Fibroblast of skin of abdomen (primary cell): Measurements from ENCODE around the gene THOC2.
A peak's percentile ranks its signal among the peaks of the same experiment; 100 is the strongest.
"Not testable (repeated sequence)": the region's sequence is repeated elsewhere in the genome, so short reads cannot be mapped to it uniquely, and the experiment has no call there.

Experiments used
- DNase-seq: peaks from one replicate; pipeline ENCODE4 v3.0.0-alpha.2; 2013

Gene THOC2

DNA sequence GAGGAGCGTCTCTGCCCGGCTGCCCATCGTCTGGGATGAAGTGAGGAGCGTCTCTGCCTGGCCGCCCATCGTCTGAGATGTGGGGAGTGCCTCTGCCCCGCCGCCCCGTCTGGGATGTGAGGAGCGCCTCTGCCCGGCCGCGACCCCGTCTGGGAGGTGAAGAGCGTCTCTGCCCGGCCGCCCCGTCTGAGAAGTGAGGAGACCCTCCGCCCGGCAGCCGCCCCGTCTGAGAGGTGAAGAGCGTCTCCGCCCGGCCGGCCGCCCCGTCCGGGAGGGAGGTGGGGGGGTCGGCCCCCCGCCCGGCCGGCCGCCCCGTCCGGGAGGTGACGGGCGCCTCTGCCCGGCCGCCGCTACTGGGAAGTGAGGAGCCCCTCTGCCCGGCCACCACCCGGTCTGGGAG lies 1.2 kb upstream of the THOC2 start:
- DNase-seq = not testable (repeated sequence)

DNA sequence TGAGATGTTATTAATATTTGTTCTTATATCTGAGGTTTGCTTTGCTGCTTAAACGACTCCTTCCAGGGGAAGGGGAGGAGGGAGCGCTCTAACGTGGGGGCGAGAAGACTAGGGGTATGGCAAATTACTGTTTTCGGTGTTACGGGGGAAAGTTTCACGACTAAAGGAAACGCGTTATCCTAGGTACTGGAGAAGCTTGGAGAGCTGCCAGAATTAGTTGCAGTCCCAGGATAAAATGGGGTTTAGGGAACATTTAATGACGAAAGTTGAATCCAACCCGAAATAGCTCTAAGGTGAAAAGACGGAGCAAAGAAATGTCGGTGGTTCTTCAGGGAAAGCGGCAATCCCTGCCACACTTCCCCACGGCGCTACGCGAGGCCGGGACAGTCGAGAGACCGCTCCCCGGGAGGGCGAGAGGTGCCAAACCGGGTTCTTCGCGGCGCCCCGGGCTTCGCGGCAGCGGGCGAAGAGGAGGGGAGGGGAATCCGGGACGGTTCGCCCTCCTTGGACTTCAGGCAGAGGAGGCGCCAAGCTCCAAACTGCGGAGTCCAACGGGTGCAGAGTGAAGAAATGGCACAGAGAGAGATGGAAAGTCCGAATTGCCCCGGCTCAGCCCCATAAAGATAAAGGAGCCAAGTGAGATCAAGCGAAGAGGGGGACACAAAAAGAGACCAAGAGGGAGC lies 724 bp downstream of the THOC2 start:
- DNase-seq = peak; percentile 9

DNA sequence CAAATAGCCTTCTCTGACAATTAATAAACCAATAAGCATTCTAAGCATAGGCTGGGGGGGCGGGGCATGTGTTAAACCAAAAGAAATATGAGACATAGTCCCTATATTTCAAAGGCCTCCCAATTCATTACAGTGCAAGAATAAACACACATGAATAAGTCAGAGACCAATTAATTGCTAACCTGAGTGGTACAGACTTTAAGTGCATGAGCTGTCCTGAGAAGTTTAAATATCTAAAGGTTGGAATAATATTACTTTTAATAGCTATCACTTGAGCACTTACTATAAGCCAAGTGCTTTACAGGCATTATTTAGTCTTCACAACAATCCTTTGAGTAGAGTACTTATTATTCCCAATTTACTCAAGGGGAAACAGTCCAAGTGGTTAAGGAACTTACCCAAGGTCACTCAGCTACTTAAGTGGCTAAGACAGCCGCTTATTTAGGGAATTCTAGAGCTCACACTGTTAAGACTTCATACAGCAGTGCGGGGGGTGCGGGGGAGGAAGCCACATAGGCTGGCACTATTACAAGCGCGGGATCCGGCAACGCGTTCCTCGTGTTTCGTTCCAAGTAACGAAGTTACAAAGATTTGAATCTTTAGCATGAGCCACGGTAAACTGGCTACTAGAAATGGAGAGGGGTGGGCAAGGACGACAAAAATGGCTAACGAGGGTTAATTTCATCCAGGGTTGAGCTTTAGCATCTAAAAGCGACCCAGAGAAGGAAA lies 1.4 kb downstream of the THOC2 start:
- no peak for DNase-seq

DNA sequence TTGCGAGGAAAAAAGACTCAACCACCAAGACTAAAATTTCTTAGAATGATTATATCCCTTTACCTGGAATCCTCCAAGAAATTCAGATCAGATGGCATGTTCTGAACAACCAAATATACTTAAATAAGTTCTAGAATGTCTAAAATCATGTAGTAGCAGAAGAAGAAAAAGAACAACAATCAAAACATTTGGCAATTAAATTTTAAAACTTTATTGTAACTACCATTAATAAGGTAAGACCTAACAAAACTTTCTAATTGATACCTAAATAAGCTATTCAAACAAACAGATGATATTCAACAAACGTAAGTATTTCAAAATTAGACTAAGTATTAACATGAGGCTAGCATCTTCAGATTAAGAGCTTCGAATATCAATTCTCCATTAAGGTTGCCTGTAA lies 4.3 kb downstream of the THOC2 start:
- no peak for DNase-seq

DNA sequence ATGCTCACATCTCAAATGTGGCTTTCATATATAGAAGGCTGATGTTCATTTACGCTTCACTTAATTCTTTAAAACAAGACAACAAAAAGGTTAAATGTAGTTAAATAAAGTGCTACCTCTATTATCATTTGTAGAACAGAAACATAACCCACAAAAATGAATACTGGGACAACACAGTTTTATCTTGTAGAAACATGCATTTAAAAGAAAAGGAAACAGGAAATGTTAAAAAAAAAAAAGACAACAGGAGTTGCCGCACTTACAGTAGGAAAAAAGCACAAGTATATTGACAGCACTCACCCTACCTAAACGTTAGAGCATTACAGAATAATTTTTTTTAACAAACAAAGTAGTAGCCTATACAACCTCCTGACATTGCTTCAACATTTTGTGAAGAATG lies 4.8 kb downstream of the THOC2 start:
- no peak for DNase-seq

DNA sequence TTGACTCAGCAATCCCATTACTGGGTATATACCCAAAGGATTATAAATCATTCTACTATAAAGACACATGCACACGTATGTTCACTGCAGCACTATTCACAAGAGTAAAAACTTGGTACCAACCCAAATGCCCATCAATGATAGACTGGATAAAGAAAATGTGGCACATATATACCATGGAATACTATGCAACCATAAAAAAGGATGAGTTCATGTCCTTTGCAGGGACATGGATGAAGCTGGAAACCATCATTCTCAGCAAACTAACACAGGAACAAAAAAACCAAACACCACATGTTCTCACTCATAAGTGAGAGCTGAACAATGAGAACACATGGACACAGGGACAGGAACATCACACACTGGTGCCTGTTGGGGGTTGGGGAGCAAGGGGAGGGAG lies 10.7 kb downstream of the THOC2 start:
- not testable (repeated sequence) for DNase-seq

DNA sequence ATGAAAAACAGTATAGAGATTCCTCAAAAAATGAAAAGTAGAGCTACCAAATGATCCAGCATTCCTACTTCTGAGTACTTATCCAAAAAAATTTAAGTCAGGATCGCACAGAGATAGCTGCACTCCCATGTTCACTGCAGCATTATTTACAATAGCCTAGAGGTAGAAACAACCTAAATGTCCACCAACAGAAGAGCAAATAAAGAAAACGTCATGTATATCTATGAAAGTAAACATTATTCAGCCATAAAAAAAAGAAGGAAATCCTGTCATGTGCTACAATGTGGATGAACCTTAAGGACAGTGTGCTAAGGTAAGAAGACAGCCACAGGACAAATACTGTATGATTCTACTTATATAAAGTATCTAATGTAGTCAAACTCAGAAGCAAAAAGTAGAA lies 12.4 kb downstream of the THOC2 start:
- DNase-seq = no peak

DNA sequence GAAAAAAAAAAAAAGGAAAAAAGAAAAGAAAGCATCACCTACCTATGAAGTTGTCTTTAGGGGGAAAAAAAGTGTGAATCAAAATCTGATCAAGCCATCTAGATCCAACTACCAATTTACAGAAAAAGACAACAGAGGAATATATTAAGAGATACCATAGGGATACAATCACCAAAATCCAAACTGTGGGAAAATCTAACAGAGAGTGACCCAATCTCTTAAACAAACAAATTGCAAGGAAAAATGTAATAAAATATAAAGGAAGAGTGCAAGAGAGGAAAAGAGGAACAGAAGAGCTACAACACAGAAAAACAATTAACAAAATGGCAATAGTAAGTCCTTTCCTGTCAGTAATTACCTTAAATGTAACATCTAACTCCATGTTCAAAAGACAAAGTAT lies 19.0 kb downstream of the THOC2 start:
- DNase-seq = no peak

DNA sequence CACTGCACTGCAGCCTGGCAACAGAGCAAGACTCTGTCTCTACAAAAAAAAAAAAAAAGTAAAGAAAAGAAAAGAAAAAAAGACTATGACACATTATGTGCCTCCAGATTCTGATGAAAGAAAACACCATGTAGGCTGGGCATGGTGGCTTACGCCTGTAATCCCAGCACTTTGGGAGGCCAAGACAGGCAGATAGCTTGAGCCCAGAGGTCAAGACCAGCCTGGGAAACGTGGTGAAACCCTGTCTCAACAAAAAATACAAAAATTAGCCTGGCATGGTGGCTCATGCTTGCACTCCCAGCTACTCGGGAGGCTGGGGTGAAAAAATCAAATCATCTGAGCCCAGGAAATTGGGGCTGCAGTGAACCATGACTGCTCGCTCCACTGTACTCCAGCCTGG lies 19.4 kb downstream of the THOC2 start:
- no peak for DNase-seq

DNA sequence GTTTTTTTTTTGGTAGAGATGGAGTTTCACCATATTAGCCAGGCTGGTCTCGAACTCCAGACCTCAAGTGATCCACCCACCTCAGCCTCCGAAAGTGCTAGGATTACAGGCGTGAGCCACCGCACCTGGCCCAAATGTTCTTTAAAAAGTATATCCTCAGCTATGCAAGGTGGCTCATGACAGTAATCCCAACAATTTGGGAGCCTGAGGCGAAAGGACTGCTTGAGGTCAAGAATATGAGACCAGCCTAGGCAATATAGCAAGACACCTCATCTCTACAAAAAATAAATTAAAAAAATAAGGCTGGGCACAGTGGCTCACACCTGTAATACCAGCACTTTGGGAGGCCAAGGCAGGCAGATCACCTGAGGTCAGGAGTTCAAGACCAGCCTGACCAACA lies 21.7 kb downstream of the THOC2 start:
- DNase-seq = not testable (repeated sequence)

DNA sequence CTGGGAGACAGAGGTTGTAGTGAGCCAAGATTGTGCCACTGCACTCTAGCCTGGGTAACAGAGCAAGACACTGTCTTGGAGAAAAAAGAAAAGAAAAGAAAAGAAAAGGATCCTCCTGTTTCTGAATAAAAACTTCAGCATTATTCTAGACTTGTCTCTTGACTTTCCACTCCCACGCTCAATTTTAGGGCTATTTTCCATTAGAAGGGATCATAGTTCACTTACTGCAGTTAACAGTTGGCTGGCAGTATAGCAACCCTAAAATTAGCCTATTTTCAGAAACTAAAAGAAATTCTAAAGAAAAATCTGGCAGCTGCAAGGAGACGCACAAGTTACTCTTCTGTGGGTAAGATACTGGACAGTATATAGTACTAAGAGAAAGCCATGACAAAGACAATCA lies 28.1 kb downstream of the THOC2 start:
- DNase-seq = no peak

DNA sequence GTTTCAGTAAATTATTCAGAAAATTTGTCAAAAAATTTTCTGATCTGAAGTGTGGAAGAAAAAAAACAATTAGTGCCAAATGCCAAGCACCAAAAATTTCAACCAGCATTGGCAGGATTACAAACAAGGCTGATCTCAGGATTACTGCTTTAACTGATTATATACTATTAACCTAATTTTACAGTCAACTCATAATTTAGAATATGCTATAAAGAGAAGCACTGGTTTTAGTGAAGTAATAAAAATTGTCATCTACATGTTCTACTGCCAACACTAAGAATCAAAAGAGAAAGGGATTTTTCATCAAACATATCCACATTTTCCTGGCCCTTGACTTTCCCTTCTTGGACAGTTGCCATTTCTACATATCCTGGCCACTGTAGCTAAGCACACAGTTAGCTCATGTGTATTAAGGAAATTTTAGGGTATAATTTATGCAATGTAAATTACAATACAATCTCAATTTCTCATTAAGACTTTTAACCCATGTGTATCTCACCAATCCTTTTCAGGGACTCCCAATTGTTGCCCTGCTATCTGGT lies 33.8 kb downstream of the THOC2 start:
- peak; percentile 0 for DNase-seq

DNA sequence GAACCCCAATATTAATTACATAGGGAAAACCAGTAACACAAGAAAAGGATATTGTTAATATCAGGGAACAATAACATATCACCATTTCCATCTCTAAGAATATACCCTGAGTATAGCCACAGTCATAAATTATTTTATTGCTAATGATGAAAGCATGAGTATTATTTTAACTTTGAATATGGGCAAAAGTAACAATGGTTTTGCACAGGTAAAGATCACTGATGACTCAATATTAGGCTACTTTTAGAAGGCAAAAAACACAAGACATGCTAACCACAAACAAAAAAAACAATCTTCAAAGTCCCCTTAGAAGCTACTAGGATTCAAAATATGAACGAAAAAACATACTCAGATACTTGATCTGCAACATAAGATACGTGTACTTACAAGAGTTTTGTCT lies 36.5 kb downstream of the THOC2 start:
- no peak for DNase-seq

DNA sequence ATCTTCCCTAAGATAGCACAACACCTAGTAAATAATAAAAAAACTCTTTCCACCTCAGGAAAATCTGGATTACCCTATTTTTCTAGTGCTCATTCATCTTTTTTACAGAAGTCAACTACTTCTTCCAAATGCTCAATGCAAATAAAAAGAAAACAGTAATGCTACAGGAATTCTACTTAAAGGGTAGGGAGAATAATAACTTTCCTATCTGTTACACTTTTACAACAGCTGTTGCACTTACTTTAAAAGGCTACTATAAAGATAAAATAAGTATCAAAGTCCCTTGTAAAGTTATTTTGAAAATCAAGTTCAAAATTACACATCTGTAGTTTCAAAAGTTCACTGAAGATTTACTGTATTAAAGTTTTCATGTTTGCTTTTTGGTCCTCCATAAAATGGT lies 37.6 kb downstream of the THOC2 start:
- no peak for DNase-seq

DNA sequence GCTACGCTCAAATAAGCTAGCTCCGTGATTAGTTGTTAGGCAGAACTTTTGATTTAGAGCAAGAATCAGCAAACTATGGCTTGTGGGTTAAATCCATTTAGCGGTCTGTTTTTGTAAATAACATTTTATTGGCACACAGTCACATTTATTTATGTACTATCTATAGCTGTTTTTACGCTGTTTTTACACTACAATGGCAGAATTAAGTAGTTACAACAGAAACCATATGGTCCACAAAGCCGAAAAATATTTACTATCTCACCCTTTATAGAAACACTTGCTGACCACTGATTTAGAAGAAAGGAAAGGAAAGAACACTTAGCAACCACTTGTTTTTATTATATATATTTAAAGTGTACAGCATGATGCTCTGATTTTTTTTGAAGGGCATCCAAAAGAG lies 41.1 kb downstream of the THOC2 start:
- DNase-seq = no peak

DNA sequence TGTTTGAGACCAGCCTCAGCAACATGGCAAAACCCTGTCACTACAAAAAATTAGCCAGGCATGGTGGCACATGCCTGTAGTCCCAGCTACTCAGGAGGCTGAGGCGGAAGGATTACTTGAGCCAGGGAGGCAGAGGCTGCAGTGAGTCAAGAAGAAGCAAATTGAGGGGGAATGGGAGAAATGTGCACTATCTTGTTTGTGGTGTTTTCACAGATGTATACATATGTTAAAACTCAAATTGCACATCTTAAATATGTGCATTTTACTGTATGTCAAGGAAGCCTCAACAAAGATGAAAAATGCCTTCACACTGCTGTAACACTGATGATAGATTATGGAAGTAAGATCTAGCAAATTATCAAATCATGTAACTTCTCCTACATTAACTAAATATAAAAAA lies 44.3 kb downstream of the THOC2 start:
- no peak for DNase-seq

DNA sequence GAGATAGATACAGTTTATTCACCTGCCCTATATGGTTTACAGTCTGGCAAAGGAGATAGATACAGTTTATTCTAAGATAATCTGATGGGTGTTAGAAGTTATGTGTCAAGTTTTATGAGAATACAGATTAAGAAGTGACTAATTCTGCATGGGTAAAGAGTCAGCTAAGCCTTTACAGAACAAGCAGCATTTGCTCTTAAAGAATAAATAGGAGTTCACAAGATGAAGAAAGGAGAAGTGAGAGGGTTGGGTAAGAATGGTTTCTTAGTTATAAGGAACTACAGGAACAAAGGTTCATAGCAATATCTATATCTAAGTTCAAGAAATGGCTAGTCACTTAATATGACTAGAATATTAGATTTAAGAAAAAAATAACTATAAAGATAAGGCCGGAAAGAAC lies 47.6 kb downstream of the THOC2 start:
- DNase-seq = no peak

DNA sequence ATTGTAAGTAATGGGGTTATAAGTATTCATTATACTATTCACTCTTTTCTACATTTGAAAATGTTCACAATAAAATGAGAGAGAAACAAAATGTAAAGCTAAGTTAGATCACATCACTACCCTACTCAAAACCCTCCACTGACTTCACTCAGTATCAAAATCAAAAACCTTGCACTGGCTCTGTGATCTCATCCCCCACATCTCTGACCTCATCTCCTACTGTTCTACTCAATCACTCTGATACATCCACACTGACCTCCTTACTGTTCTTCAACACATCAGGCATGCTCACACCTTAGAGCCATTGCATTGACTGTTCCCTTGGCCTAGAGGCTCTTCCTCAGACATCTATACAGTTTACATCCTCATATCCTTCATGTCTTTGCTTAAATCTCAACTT lies 50.7 kb downstream of the THOC2 start:
- no peak for DNase-seq

DNA sequence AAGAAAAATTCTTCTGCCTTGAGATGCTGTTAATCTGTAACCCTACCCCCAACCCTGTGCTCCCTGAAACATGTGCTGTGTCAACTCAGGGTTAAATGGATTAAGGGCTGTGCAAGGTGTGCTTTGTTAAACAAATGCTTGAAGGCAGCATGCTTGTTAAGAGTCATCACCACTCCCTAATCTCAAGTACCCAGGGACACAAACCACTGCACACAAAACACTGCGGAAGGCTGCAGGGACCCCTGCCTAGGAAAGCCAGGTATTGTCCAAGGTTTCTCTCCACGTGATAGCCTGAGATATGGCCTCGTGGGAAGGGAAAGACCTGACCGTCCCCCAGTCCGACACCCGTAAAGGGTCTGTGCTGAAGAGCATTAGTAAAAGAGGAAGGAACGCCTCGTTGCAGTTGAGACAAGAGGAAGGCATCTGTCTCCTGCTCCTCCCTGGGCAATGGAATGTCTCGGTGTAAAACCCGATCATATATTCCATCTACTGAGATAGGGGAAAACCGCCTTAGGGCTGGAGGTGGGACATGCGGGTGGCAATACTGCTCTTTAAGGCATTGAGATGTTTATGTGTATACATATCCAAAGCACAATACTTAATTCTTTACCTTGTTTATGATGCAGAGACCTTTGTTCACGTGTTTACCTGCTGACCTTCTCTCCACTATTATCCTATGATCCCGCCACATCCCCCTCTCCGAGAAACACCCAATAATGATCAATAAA lies 53.0 kb downstream of the THOC2 start:
- DNase-seq = not testable (repeated sequence)

DNA sequence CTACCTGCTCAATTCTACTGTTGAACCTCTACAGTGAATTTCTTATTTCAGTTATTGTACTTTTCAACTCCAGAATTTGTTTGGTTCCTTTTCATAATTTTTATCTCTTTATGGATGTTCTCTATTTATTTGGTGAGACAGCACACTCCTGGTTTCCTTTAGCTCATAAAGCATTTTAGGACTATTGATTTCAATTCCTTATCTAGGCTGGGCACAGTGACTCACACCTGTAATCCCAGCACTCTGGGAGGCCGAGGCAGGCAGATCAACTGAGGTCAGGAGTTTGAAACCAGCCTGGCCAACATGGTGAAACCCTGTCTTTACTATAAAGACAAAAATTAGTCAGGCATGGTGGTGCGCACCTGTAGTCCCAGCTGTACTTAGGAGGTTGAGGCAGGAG lies 57.7 kb downstream of the THOC2 start:
- no peak for DNase-seq

DNA sequence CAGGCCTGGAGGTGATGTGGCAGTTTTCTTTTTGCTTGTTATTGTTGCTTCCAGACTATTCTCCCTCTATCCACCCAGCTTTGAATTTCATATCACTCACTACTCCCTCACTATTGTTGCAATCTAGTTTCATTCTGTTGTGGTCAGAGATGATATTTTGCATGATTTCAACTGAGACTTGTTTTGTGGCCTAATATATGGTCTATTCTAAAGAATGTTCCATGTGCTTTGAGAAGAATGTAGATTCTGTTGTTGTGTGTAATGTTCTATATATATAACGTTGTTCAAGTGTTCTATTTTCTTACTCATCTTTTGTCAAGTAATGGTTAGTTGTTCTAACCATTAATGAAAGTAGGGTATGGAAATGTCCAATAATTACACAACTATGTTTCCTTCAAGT lies 59.0 kb downstream of the THOC2 start:
- DNase-seq = peak; percentile 2

DNA sequence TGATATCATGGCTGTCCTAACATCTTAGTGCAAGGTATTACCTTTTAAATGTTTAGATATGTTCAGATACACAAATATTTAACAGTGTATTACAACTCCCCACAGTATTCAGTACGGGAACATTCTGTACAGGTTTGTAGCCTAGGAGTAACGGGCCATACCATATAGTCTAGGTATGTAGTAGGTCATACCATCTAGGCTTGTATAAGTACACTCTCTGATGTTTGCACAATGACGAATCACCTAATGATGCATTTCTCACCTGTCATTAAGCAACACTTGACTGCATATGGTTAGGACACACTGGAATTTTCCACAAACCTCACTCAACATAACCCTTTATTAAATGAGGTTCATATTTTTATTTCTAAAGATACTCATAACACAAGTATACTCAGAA lies 67.7 kb downstream of the THOC2 start:
- DNase-seq = no peak

DNA sequence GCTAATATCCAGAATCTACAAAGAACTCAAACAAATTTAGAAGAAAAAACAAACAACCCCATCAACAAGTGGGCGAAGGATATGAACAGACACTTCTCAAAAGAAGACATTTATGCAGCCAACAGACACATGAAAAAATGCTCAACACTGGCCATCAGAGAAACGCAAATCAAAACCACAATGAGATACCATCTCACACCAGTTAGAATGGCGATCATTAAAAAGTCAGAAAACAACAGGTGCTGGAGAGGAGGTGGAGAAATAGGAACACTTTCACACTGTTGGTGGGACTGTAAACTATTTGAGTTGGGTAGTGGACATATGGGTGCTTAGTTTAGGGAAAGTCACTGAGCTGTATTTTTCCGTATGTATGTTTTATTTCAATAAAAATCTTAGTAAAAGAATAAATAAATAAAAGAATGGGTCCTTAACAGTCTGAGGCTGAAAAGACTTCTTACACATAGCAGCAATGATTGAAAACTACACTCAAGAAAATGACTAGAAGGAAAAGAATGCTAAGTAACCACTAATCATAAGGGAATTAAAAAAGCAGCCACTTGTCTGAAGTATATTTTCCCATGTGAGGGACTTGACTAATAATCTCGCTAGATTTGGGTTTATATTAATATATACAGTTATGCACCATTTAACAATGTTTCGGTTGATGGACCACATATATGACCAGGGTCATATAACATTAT lies 68.2 kb downstream of the THOC2 start:
- peak; percentile 34 for DNase-seq
